ENCODE measurements around the gene CCDC148. TPM values are rescaled to one million over a fixed set of nuclear protein-coding genes. Genes with fewer than 3 reads are reported as not detected.

The CCDC148 gene
- total and polyA plus RNA-seq, 2 donors (not counting 3 experiments of a cell fraction or from before 2014, with no cell fraction given) = 0.04 to 0.69 TPM

GRCh38 chr2:158191076-158191895 lies 265.3 kb downstream of the CCDC148 start:
- ChIA-PET POLR2A (no interaction called here), CTCF (interaction anchor here (1.3 to 2.5 kb wide), 2 partner anchors 11 kb away, joined by 8 to 10 read pairs; no protein-coding TSS in a partner anchor)
- FAIRE-seq (no peak), DNase-seq (ENCODE audit: low read depth, low spot score) (no peak)
- intact Hi-C loops (cut with micrococcal nuclease) = loop anchor here (1.0 kb wide), 1 partner anchor 11 kb away; no protein-coding TSS in a partner anchor
- H3K4me2 ChIP-seq (ENCODE audit: insufficient read depth, low read length) = peak overlapping the region; percentile 40
- no peak overlapping the region for H3K9ac ChIP-seq (replicated peaks; ENCODE audit: extremely low read depth, insufficient read depth, low read length)
- no peak overlapping the region for H3K27ac ChIP-seq (ENCODE audit: insufficient read depth, low read depth, low read length)
- H2AFZ ChIP-seq (ENCODE audit: low read depth, low read length) = peak overlapping the region; percentile 2
- H3K27me3 ChIP-seq (ENCODE audit: control insufficient read depth in 2 of 2, insufficient read depth in 2 of 2, low read length in 2 of 2) = peaks cover 2 to 4% of the 10 kb centered on the region in 2 experiments
- H3K79me2 ChIP-seq (ENCODE audit: control insufficient read depth, insufficient read depth, low read length) = no peaks in the 10 kb centered on the region
- H4K20me1 ChIP-seq (replicated peaks; ENCODE audit: control insufficient read depth, extremely low read depth, insufficient read depth, low read length) = no peaks in the 10 kb centered on the region
- TF ChIP-seq FOS (IDR thresholded peaks at IDR 0.05; ENCODE audit: borderline replicate concordance, insufficient read depth, low read length) (no peak), POLR2AphosphoS5 (IDR thresholded peaks at IDR 0.05; ENCODE audit: insufficient read depth, low read depth, low read length) (no peak), POLR2A (IDR thresholded peaks at IDR 0.05; ENCODE audit: low read depth, low read length) (no peak), JUN (IDR thresholded peaks at IDR 0.05; ENCODE audit: borderline replicate concordance, insufficient read depth, insufficient read length, low read depth) (no peak), EZH2 (IDR thresholded peaks at IDR 0.05; ENCODE audit: borderline replicate concordance, low read depth, low read length, severe bottlenecking) (no peak), MAX (IDR thresholded peaks at IDR 0.05; ENCODE audit: insufficient read depth, insufficient read length) (no peak), GATA2 (IDR thresholded peaks at IDR 0.05; ENCODE audit: insufficient read depth, insufficient read length, low read depth, low read length) (no peak), MYC (IDR thresholded peaks at IDR 0.05; ENCODE audit: low read depth, low read length) (no peak)
- TF ChIP-seq, protein P1, sequence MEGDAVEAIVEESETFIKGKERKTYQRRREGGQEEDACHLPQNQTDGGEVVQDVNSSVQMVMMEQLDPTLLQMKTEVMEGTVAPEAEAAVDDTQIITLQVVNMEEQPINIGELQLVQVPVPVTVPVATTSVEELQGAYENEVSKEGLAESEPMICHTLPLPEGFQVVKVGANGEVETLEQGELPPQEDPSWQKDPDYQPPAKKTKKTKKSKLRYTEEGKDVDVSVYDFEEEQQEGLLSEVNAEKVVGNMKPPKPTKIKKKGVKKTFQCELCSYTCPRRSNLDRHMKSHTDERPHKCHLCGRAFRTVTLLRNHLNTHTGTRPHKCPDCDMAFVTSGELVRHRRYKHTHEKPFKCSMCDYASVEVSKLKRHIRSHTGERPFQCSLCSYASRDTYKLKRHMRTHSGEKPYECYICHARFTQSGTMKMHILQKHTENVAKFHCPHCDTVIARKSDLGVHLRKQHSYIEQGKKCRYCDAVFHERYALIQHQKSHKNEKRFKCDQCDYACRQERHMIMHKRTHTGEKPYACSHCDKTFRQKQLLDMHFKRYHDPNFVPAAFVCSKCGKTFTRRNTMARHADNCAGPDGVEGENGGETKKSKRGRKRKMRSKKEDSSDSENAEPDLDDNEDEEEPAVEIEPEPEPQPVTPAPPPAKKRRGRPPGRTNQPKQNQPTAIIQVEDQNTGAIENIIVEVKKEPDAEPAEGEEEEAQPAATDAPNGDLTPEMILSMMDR (IDR thresholded peaks at IDR 0.05; ENCODE audit: extremely low read depth in 1 of 2, insufficient read depth in 1 of 2, low read depth in 1 of 2, low read length in 2 of 2) = no peak
- no TSS peak for BruUV-seq (replicated peaks)
- no peaks in the 10 kb centered on the region for H3K9me3 ChIP-seq (replicated peaks; ENCODE audit: control insufficient read depth, insufficient read depth, low read length)
- peaks cover 22% of the 10 kb centered on the region for H3K4me1 ChIP-seq (ENCODE audit: control insufficient read depth, extremely low read depth, insufficient read depth, low read length)
- H3K4me3 ChIP-seq (replicated peaks in 1 of 3; ENCODE audit: insufficient read depth in 1 of 3, low read depth in 1 of 3, low read length in 3 of 3) = no peak overlapping the region
- H3K9me1 ChIP-seq (replicated peaks; ENCODE audit: control insufficient read depth, extremely low read depth, insufficient read depth, low read length) = no peaks in the 10 kb centered on the region
- dilution Hi-C loops (cut with MboI; ENCODE audit: extremely low pct_ligation_motif_present, low sequenced_read_pairs) = no loop called here
- no peaks in the 10 kb centered on the region for H3K36me3 ChIP-seq (ENCODE audit: control insufficient read depth in 2 of 2, extremely low read depth in 1 of 2, insufficient read depth in 2 of 2, low read length in 2 of 2)

All from endothelial cell of umbilical vein (primary cell).